Astrocyte (in vitro differentiated cells and primary cell): ENCODE results near the gene DOK5. TPM values are rescaled to one million over a fixed set of nuclear protein-coding genes. Genes with fewer than 3 reads are reported as not detected.
A peak's percentile ranks its signal among the peaks of the same experiment; 100 is the strongest.
"Not testable (repeated sequence)": the region's sequence is repeated elsewhere in the genome, so short reads cannot be mapped to it uniquely, and the experiment has no call there.

Source experiments
- DNase-seq: peaks from one replicate; pipeline ENCODE4 v3.0.0-alpha.2; 2010; ENCODE audit warnings: low read depth
- FAIRE-seq: peaks from 2 replicates; lab custom pipeline; 2011; peaks lifted over from hg19 to GRCh38; lab: Jason Lieb, UNC
- H2AFZ ChIP-seq: 2 replicates; pipeline ENCODE4 v1.6.0; 2012; ENCODE audit warnings: low read depth, low read length, inconsistent platforms
- H3K27ac ChIP-seq: 2 replicates; pipeline ENCODE4 v1.5.1; 2011; ENCODE audit warnings: low read depth, low read length, inconsistent platforms
- H3K27me3 ChIP-seq: 2 replicates; pipeline ENCODE4 v1.6.0; 2011; ENCODE audit warnings: low read length, inconsistent platforms; ENCODE audit not compliant: insufficient read depth
- H3K36me3 ChIP-seq: 2 replicates; pipeline ENCODE4 v1.5.1; 2011; ENCODE audit warnings: low read length, inconsistent platforms; ENCODE audit not compliant: insufficient read depth
- H3K4me1 ChIP-seq: 2 replicates; pipeline ENCODE4 v1.5.1; 2011; ENCODE audit warnings: low read length, inconsistent platforms; ENCODE audit not compliant: insufficient read depth
- H3K4me2 ChIP-seq: 2 replicates; pipeline ENCODE4 v1.6.0; 2012; ENCODE audit warnings: low read length, inconsistent platforms
- H3K4me3 ChIP-seq: 2 replicates; pipeline ENCODE4 v1.5.1; 2011; ENCODE audit warnings: low read depth, mild to moderate bottlenecking, low read length, inconsistent platforms; ENCODE audit not compliant: insufficient read depth
- H3K79me2 ChIP-seq: 2 replicates; pipeline ENCODE4 v1.6.0; 2012; ENCODE audit warnings: mild to moderate bottlenecking, low read length, inconsistent platforms; ENCODE audit not compliant: insufficient read depth
- H3K9ac ChIP-seq: 2 replicates; pipeline ENCODE4 v1.6.0; 2012; ENCODE audit warnings: mild to moderate bottlenecking, low read length, inconsistent platforms
- H3K9me3 ChIP-seq: 2 replicates; pipeline ENCODE4 v1.5.1; 2012; ENCODE audit warnings: low read depth, mild to moderate bottlenecking, low read length, inconsistent platforms; ENCODE audit not compliant: insufficient read depth
- H4K20me1 ChIP-seq: 2 replicates; pipeline ENCODE4 v1.6.0; 2012; ENCODE audit warnings: low read length, inconsistent platforms; ENCODE audit not compliant: insufficient read depth
- H3K27ac Mint-ChIP-seq: one replicate; pipeline ENCODE4 v1.8.0; 2021; ENCODE audit warnings: mild to moderate bottlenecking, mixed read lengths; ENCODE audit not compliant: unreplicated experiment
- H3K27me3 Mint-ChIP-seq: one replicate; pipeline ENCODE4 v1.8.0; 2021; ENCODE audit warnings: low read depth, mixed read lengths; ENCODE audit not compliant: unreplicated experiment
- H3K36me3 Mint-ChIP-seq: one replicate; pipeline ENCODE4 v1.8.0; 2021; ENCODE audit warnings: low read depth, mixed read lengths; ENCODE audit not compliant: unreplicated experiment
- H3K4me1 Mint-ChIP-seq: one replicate; pipeline ENCODE4 v1.8.0; 2021; ENCODE audit warnings: low read depth, mixed read lengths; ENCODE audit not compliant: unreplicated experiment
- H3K4me3 Mint-ChIP-seq: one replicate; pipeline ENCODE4 v1.8.0; 2021; ENCODE audit warnings: mild to moderate bottlenecking, moderate library complexity, mixed read lengths; ENCODE audit not compliant: unreplicated experiment
- H3K9me3 Mint-ChIP-seq: one replicate; pipeline ENCODE4 v1.8.0; 2021; ENCODE audit warnings: mild to moderate bottlenecking, mixed read lengths; ENCODE audit not compliant: unreplicated experiment
- CTCF ChIP-seq: IDR thresholded peaks from 2 replicates; pipeline ENCODE4 v1.5.1; 2011; ENCODE audit warnings: low read depth, mild to moderate bottlenecking, inconsistent platforms, low read length, moderate library complexity; ENCODE audit not compliant: insufficient read depth
- EZH2 ChIP-seq: IDR thresholded peaks from 2 replicates; pipeline ENCODE4 v1.6.1; 2012; ENCODE audit warnings: mild to moderate bottlenecking, low read length, inconsistent platforms; ENCODE audit not compliant: insufficient read depth
- total RNA-seq: library from RNA; stranded (reverse); gene quantifications from 2 replicates; pipeline ENCODE4 v1.2.1, GENCODE V29; 2021

DOK5 gene
- total RNA-seq, 1 donor from 2014 or later, result 1.2 TPM

- Histone ChIP-seq H3K4me2 (peak overlapping the region; percentile 99), H3K9me3 (no peaks in the 10 kb centered on the region), H3K27me3 (no peaks in the 10 kb centered on the region), H2AFZ (no peak overlapping the region), H3K36me3 (no peaks in the 10 kb centered on the region), H3K79me2 (peaks cover 14% of the 10 kb centered on the region), H3K9ac (peak overlapping the region; percentile 83), H4K20me1 (no peaks in the 10 kb centered on the region), H3K4me1 (peaks cover 10% of the 10 kb centered on the region), H3K27ac (no peak overlapping the region), H3K4me3 (peak overlapping the region; percentile 88)
- no peaks in the 10 kb centered on the region for H3K36me3 Mint-ChIP-seq
- no peaks in the 10 kb centered on the region for H3K4me1 Mint-ChIP-seq
- H3K9me3 Mint-ChIP-seq, result no peaks in the 10 kb centered on the region
- H3K27ac Mint-ChIP-seq, result no peak overlapping the region
- no peak overlapping the region for H3K4me3 Mint-ChIP-seq
- H3K27me3 Mint-ChIP-seq, result peaks cover 26% of the 10 kb centered on the region
- DNase-seq (peak; percentile 43), FAIRE-seq (peak; percentile 34)
- TF ChIP-seq EZH2 (no peak), CTCF (no peak)
These were observed 2.0 kb downstream of the DOK5 start for GRCh38 chr20:54477191-54477955.

DNA sequence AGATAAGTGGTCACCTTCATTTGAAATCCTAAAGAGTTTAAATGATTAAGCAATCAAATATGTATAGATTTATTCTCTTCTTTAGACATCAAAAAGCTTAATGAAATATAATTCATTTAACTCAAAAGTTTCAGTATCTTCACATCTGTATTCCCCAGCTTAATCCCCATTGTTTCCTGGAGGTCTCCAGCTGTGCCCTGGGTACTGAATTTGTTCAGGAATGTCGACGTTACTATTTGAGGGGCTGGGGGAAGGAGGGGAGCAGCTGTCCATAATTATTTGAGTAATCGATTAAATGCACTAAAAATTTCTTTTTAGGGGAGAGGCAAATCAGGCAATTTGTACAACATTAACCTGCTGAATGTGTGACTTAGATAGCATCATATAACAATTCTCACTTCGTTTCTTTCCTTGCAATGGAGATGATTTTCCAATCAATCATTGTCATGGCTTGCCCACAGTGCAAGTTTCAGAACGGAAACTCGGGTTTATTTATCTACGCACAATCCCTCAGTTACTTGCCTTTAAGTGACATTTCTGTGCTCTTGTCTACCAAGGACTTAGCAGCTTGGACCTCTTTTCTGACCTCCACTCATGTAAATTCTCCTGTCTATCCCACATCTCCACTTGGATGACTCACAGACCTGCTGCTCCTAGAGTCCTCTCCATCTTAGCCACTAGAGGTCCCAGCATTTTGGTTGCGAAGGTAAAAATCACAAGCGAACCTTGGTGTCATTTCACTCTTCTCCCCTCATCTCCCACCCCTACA lies 3.9 kb downstream of the DOK5 start:
- Histone ChIP-seq H3K27ac (no peak overlapping the region), H3K36me3 (no peaks in the 10 kb centered on the region), H3K4me2 (no peak overlapping the region), H3K79me2 (peaks cover 14% of the 10 kb centered on the region), H3K9me3 (no peaks in the 10 kb centered on the region), H4K20me1 (no peaks in the 10 kb centered on the region), H3K9ac (no peak overlapping the region), H3K27me3 (no peaks in the 10 kb centered on the region), H3K4me1 (peaks cover 10% of the 10 kb centered on the region), H3K4me3 (no peak overlapping the region), H2AFZ (no peak overlapping the region)
- Mint-ChIP-seq H3K4me3 (no peak overlapping the region), H3K36me3 (no peaks in the 10 kb centered on the region), H3K27me3 (peaks cover 26% of the 10 kb centered on the region), H3K27ac (no peak overlapping the region), H3K4me1 (no peaks in the 10 kb centered on the region), H3K9me3 (no peaks in the 10 kb centered on the region)
- DNase-seq (peak; percentile 30), FAIRE-seq (no peak)
- TF ChIP-seq EZH2 (no peak), CTCF (peak; percentile 31)

DNA sequence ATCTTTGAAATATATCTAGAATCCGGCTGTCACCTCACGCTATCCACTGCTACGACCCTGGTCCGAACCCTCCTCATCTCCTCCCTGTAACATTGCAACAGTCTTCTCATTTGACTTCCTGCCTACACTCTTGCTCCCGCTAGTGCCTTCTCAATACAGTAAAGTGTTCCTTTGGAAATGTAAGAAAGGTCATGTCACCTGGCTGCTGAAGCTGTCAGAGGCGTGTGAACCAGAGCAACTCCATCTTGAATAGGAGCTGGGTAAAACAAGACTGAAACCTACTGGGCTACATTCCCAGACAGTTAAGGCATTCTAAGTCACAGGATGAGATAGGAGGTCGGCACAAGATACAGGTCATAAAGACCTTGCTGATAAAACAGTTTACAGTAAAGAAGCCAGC lies 4.5 kb downstream of the DOK5 start:
- not testable (repeated sequence) for H3K9me3 ChIP-seq

More for the DNA sequence above, 4.5 kb downstream of the DOK5 start:
- not testable (repeated sequence) for DNase-seq, H3K36me3 ChIP-seq, H3K4me1 Mint-ChIP-seq, H3K27ac ChIP-seq, H3K4me1 ChIP-seq, H3K4me3 ChIP-seq, H3K9me3 Mint-ChIP-seq, H3K36me3 Mint-ChIP-seq, H3K4me2 ChIP-seq, H3K27me3 ChIP-seq, H2AFZ ChIP-seq, FAIRE-seq, H3K9ac ChIP-seq, H4K20me1 ChIP-seq, H3K4me3 Mint-ChIP-seq, H3K27ac Mint-ChIP-seq
- peaks cover 26% of the 10 kb centered on the region for H3K27me3 Mint-ChIP-seq
- peaks cover 14% of the 10 kb centered on the region for H3K79me2 ChIP-seq
